Caco-2 (cell line): ENCODE measurements around the gene SRP72. TPM values are rescaled to one million over a fixed set of nuclear protein-coding genes. Genes with fewer than 3 reads are reported as not detected.

ENCODE experiments used
- BruUV-seq: library from RNA; stranded (reverse); fragments of 400-500 nt; replicated peaks from 2 replicates; lab custom pipeline; 2021; lab: Mats Ljungman, UMichigan
- CTCF ChIA-PET: fragments of 300-600 bp; sonication (Branson Sonifier 250); formaldehyde crosslinking; loops from one replicate; lab custom pipeline; 2022; ENCODE audit warnings: antibody characterized with exemption; lab: Charles Lee
- POLR2A ChIA-PET: fragments of 300-600 bp; sonication (Branson Sonifier 250); formaldehyde crosslinking; loops from one replicate; lab custom pipeline; 2022; ENCODE audit warnings: antibody characterized with exemption; lab: Charles Lee
- DNase-seq, 2 experiments: peaks; one replicate each; pipeline versions ENCODE4 v3.0.0 to v3.0.0-alpha.2; 2020 to 2022
- H3K27me3 ChIP-seq: replicated peaks from 2 replicates; pipeline ENCODE4 v1.6.0; 2011; ENCODE audit warnings: low read length; ENCODE audit not compliant: control insufficient read depth, insufficient read depth
- H3K36me3 ChIP-seq: 2 replicates; pipeline ENCODE4 v1.5.1; 2011; ENCODE audit warnings: low read length; ENCODE audit not compliant: control insufficient read depth, insufficient read depth
- H3K4me1 ChIP-seq: fragments of 250-450 bp; sonication (Bioruptor Pico); 2 replicates; pipeline ENCODE4 v1.5.1; 2020; ENCODE audit warnings: mild to moderate bottlenecking
- H3K4me3 ChIP-seq: 2 replicates; pipeline ENCODE4 v1.5.1; 2011; ENCODE audit warnings: low read depth, mild to moderate bottlenecking, control low read depth, low read length
- H3K9me3 ChIP-seq: fragments of 250-450 bp; sonication (Bioruptor Pico); 2 replicates; pipeline ENCODE4 v1.5.1; 2020; ENCODE audit warnings: mild to moderate bottlenecking, moderate library complexity
- H3K27ac Mint-ChIP-seq: one replicate; pipeline ENCODE4 v1.8.0; 2022; ENCODE audit warnings: mixed read lengths; ENCODE audit not compliant: unreplicated experiment
- H3K27me3 Mint-ChIP-seq: one replicate; pipeline ENCODE4 v1.8.0; 2022; ENCODE audit warnings: mixed read lengths; ENCODE audit not compliant: insufficient read depth, unreplicated experiment
- H3K36me3 Mint-ChIP-seq: one replicate; pipeline ENCODE4 v1.8.0; 2022; ENCODE audit warnings: mild to moderate bottlenecking, mixed read lengths; ENCODE audit not compliant: insufficient read depth, unreplicated experiment
- H3K4me1 Mint-ChIP-seq: one replicate; pipeline ENCODE4 v1.8.0; 2022; ENCODE audit warnings: low read depth, mixed read lengths; ENCODE audit not compliant: unreplicated experiment
- H3K4me3 Mint-ChIP-seq: one replicate; pipeline ENCODE4 v1.8.0; 2022; ENCODE audit warnings: mild to moderate bottlenecking, moderate library complexity, mixed read lengths; ENCODE audit not compliant: unreplicated experiment
- H3K9me3 Mint-ChIP-seq: one replicate; pipeline ENCODE4 v1.8.0; 2022; ENCODE audit warnings: mixed read lengths; ENCODE audit not compliant: unreplicated experiment
- intact Hi-C: fragments of 100-400 bp; cut with micrococcal nuclease; formaldehyde crosslinking; loops from one replicate; pipeline ENCODE4 v1.10.0; 2022; ENCODE audit not compliant: unreplicated experiment
- total RNA-seq: library from RNA; stranded (reverse); gene quantifications from 2 replicates; pipeline ENCODE4 v1.2.3, GENCODE V29; 2022
- TF ChIP-seq, protein P1 (sequence below), 2 experiments: fragments of 200-600 bp in 1 of 2; IDR thresholded peaks; 1 replicate in 1 of 2; 2 replicates in 1 of 2; pipeline versions ENCODE4 v1.5.1 to v1.8.0; 2011 to 2022; ENCODE audit warnings: antibody characterized with exemption in 1 of 2, control low read depth in 1 of 2, inconsistent platforms in 1 of 2, low read depth in 1 of 2, low read length in 1 of 2, mild to moderate bottlenecking in 1 of 2, moderate library complexity in 1 of 2; ENCODE audit not compliant: insufficient read depth in 1 of 2, severe bottlenecking in 1 of 2, unreplicated experiment in 1 of 2

Gene SRP72
- total RNA-seq, 1 experiment from 2014 or later: 116 TPM

DNA sequence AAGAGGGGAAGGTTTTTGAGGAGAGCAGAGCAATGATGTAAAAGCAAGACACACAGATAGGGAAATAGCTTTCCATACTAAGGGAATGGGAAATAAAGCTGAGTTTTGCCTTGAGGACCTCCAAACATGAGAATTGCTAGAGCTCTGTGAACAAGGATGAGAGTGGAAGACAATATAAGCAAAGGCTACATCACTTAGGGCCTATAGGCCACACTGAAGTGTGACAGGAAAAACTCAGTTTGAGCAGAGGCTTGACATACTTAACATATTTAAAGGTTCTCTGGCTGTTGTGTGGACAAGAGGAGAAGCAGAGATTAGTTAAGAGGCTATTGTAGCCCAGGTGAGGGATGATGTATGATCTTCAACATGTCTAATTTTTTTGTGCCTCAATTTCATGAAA is 5.3 kb upstream of the SRP72 start:
- H3K27me3 ChIP-seq: no peaks in the 10 kb centered on the region
- peaks cover 11% of the 10 kb centered on the region; the same call in 1 of the 2 replicates for H3K4me1 ChIP-seq
- ChIA-PET CTCF (no interaction called here), POLR2A (interaction anchor here (0.5 kb wide), 1 partner anchor 445 kb away, joined by 4 read pairs; the partner anchor contains the start of gene REST)
- DNase-seq: no peak
- peaks cover 2% of the 10 kb centered on the region; the same call in 1 of the 2 replicates for H3K36me3 ChIP-seq
- no peak overlapping the region for H3K4me3 ChIP-seq
- Mint-ChIP-seq H3K4me1 (peaks cover 6% of the 10 kb centered on the region), H3K36me3 (peaks cover 80% of the 10 kb centered on the region), H3K27ac (no peak overlapping the region), H3K4me3 (no peak overlapping the region), H3K9me3 (no peaks in the 10 kb centered on the region), H3K27me3 (no peaks in the 10 kb centered on the region)
- intact Hi-C loops: no loop called here
- TF ChIP-seq, protein P1, sequence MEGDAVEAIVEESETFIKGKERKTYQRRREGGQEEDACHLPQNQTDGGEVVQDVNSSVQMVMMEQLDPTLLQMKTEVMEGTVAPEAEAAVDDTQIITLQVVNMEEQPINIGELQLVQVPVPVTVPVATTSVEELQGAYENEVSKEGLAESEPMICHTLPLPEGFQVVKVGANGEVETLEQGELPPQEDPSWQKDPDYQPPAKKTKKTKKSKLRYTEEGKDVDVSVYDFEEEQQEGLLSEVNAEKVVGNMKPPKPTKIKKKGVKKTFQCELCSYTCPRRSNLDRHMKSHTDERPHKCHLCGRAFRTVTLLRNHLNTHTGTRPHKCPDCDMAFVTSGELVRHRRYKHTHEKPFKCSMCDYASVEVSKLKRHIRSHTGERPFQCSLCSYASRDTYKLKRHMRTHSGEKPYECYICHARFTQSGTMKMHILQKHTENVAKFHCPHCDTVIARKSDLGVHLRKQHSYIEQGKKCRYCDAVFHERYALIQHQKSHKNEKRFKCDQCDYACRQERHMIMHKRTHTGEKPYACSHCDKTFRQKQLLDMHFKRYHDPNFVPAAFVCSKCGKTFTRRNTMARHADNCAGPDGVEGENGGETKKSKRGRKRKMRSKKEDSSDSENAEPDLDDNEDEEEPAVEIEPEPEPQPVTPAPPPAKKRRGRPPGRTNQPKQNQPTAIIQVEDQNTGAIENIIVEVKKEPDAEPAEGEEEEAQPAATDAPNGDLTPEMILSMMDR (IDR thresholded peaks at IDR 0.05; ENCODE audit: insufficient read depth in 1 of 2, low read depth in 1 of 2, low read length in 1 of 2, severe bottlenecking in 1 of 2, unreplicated experiment in 1 of 2): no peak
- no peaks in the 10 kb centered on the region for H3K9me3 ChIP-seq
- no TSS peak for BruUV-seq

DNA sequence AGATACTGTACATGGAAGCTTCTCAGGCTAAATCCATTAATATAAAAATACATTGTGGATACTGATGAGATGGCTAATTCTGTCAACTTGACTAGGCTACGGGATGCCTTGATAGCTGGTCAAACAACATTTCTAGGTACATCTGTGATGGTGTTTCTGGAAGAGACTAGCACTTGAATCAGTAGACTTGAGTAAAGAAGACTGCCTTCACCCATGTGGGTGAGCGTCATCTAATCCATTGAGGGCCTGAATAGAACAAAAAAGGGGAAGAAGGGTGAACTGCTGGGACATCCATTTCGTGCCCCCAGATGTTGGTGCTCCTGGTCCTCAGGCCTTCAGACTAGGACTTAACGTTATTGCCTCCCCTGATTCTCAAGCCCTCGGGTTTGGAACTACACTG is 3.7 kb upstream of the SRP72 start:
- no peaks in the 10 kb centered on the region for H3K9me3 Mint-ChIP-seq
- ChIA-PET CTCF (no interaction called here), POLR2A (interaction anchor here (0.6 kb wide), 1 partner anchor 1936 kb away, joined by 7 read pairs; no protein-coding TSS in a partner anchor)
- Histone ChIP-seq H3K27me3 (no peaks in the 10 kb centered on the region), H3K4me1 (peaks cover 11% of the 10 kb centered on the region), H3K36me3 (peaks cover 2% of the 10 kb centered on the region; the same call in 1 of the 2 replicates), H3K4me3 (no peak overlapping the region), H3K9me3 (no peaks in the 10 kb centered on the region)
- peaks cover 75% of the 10 kb centered on the region for H3K36me3 Mint-ChIP-seq
- no TSS peak for BruUV-seq
- H3K27me3 Mint-ChIP-seq: no peaks in the 10 kb centered on the region
- intact Hi-C loops: no loop called here
- DNase-seq: no peak
- TF ChIP-seq, protein P1 (IDR thresholded peaks at IDR 0.05; ENCODE audit: insufficient read depth in 1 of 2, low read depth in 1 of 2, low read length in 1 of 2, severe bottlenecking in 1 of 2, unreplicated experiment in 1 of 2): no peak
- no peak overlapping the region for H3K27ac Mint-ChIP-seq
- H3K4me1 Mint-ChIP-seq: peaks cover 6% of the 10 kb centered on the region
- H3K4me3 Mint-ChIP-seq: no peak overlapping the region

DNA sequence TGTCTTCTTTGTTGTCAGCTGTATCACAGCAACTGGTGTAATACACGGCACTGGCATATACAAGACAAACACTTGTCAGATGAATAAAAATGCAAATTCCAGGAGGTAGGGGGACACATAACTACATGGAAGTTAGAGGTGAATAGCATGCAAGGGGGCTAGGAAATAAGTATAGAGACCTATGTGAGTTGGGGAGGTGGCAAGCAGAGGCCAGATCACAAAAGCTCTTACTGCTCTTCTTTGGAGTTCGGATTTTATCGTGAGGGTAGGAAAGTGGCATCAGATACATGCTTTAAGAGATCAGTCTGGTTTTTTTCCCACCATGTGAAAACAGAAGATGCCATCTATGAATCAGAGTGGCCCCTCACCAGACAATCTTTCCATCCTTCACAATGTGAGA is 2.8 kb upstream of the SRP72 start:
- H3K27me3 ChIP-seq: no peaks in the 10 kb centered on the region
- no peaks in the 10 kb centered on the region for H3K9me3 Mint-ChIP-seq
- H3K4me3 Mint-ChIP-seq: peak overlapping the region; percentile 19
- intact Hi-C loops: no loop called here
- H3K27me3 Mint-ChIP-seq: no peaks in the 10 kb centered on the region
- peaks cover 2% of the 10 kb centered on the region; the same call in 1 of the 2 replicates for H3K36me3 ChIP-seq
- peaks cover 71% of the 10 kb centered on the region for H3K36me3 Mint-ChIP-seq
- H3K4me3 ChIP-seq: no peak overlapping the region
- TF ChIP-seq, protein P1 (IDR thresholded peaks at IDR 0.05; ENCODE audit: insufficient read depth in 1 of 2, low read depth in 1 of 2, low read length in 1 of 2, severe bottlenecking in 1 of 2, unreplicated experiment in 1 of 2): no peak
- H3K27ac Mint-ChIP-seq: peak overlapping the region; percentile 17
- ChIA-PET POLR2A (no interaction called here), CTCF (no interaction called here)
- H3K9me3 ChIP-seq: no peaks in the 10 kb centered on the region
- H3K4me1 ChIP-seq: peaks cover 20% of the 10 kb centered on the region
- BruUV-seq: no TSS peak
- DNase-seq: no peak
- H3K4me1 Mint-ChIP-seq: peaks cover 6% of the 10 kb centered on the region
